Measurements from ENCODE around the gene MIP. TPM values are rescaled to one million over a fixed set of nuclear protein-coding genes. Genes with fewer than 3 reads are reported as not detected.

MIP gene
- total and polyA plus RNA-seq, 2 of the 13 experiments (the other 11 are each of a cell fraction or from before 2014, with no cell fraction given), result not detected

DNA sequence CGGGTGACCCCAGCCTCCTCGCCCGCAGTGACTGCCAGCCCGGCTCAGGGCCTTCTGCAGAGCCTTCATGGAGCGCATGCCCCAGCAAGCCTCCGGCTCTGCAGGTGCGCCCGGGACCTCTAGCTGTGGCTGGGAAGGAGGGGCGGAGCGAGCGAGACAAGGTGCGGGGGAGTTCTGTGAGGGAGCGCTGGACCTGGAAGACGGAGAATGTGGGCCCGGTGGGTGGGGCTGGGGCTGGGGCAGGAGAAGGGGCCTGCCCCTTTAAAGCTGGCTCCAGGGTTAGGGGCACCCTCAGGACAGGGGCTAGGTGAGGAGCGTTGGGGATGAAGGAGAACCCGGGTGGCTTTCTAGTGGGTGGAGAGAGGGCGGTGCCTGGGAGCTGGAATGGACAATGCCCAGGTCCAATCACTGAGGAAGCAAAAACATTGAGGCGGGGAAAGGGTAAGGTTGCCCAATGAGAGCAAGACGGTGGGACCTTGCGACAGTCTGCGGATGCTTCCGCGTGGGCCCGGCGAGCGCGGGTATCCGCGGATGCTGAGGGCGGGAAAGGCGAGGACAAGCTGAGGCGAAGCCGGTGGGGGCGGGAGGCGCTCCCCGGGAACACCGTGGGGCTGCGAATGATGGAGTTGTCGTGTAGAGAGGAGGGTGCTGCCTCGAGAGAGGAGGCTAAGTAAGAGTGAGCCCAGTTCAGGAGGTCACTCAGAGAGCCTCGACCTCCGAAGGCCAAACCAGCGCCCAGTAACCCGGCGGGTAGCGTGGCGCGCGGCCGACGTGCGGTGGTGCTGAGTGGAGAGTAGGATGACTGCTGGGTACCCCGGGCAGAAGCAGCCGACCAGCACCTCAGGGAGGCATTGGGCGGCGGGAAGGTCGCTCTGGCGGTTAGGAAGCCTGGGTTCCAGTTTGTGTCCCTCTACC, 33.8 kb upstream of the MIP start, which contains the start of gene GLS2 (continued):
- no peak for TF ChIP-seq ZNF496 (CRISPR knock-in tag; IDR thresholded peaks at IDR 0.05; ENCODE audit: insufficient replicate concordance)
- TF ChIP-seq ZNF317 (CRISPR knock-in tag; IDR thresholded peaks at IDR 0.05), result no peak
- peak; percentile 44; the same call in 1 of the 2 replicates for TF ChIP-seq ZNF570 (CRISPR knock-in tag; IDR thresholded peaks at IDR 0.05; ENCODE audit: borderline replicate concordance)
- TF ChIP-seq MTA3 (CRISPR knock-in tag; IDR thresholded peaks at IDR 0.05), result no peak
- TF ChIP-seq, protein P1, sequence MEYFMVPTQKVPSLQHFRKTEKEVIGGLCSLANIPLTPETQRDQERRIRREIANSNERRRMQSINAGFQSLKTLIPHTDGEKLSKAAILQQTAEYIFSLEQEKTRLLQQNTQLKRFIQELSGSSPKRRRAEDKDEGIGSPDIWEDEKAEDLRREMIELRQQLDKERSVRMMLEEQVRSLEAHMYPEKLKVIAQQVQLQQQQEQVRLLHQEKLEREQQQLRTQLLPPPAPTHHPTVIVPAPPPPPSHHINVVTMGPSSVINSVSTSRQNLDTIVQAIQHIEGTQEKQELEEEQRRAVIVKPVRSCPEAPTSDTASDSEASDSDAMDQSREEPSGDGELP (IDR thresholded peaks at IDR 0.05; ENCODE audit: borderline replicate concordance, low read depth), result no peak
- TF ChIP-seq SRSF4 (IDR thresholded peaks at IDR 0.05; ENCODE audit: low read depth, low read length, poor library complexity, severe bottlenecking), result no peak
- no peak; the same call in 1 of the 2 replicates for TF ChIP-seq ZNF180 (CRISPR knock-in tag; IDR thresholded peaks at IDR 0.05; ENCODE audit: borderline replicate concordance, low read depth)
- TF ChIP-seq, protein P2, sequence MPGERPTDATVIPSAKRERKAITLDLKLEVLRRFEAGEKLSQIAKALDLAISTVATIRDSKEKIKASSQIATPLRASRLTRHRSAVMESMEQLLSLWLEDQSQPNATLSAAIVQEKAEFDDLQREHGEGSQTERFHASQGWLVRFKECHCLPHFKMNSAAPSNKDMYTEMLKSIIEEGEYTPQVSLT (CRISPR knock-in tag; IDR thresholded peaks at IDR 0.05; ENCODE audit: borderline replicate concordance, low read depth), result 0 out of 2 replicates have a peak, but pooled peaks have one; percentile 83
- peak; percentile 76; the same call in 1 of the 2 replicates for TF ChIP-seq ZNF841 (CRISPR knock-in tag; IDR thresholded peaks at IDR 0.05; ENCODE audit: borderline replicate concordance)
- no peak for TF ChIP-seq TBX3 (IDR thresholded peaks at IDR 0.05; ENCODE audit: borderline replicate concordance)
- no peak for TF ChIP-seq ZNF775 (CRISPR knock-in tag; IDR thresholded peaks at IDR 0.05; ENCODE audit: borderline replicate concordance)
- TF ChIP-seq ZSCAN20 (CRISPR knock-in tag; IDR thresholded peaks at IDR 0.05; ENCODE audit: borderline replicate concordance), result peak; percentile 86; the same call in 1 of the 2 replicates
- peak; percentile 86; the same call in 1 of the 2 replicates for TF ChIP-seq ZNF343 (CRISPR knock-in tag; IDR thresholded peaks at IDR 0.05)
- TF ChIP-seq SMC3 (IDR thresholded peaks at IDR 0.05; ENCODE audit: low read length), result no peak
- peak; percentile 77 for TF ChIP-seq ZNF564 (CRISPR knock-in tag; IDR thresholded peaks at IDR 0.05)
- TF ChIP-seq SOX13 (IDR thresholded peaks at IDR 0.05), result no peak
- 0 out of 4 replicates have a peak, but pooled peaks of 1 of the 2 experiments have one; percentile 28 for TF ChIP-seq SOX13 (CRISPR knock-in tag; conservative IDR thresholded peaks at IDR 0.05 in 1 of 2, IDR thresholded peaks at IDR 0.05 in 1 of 2)
- peak; percentile 94 for TF ChIP-seq TEAD2 (CRISPR knock-in tag; IDR thresholded peaks at IDR 0.05)
- no peak for TF ChIP-seq PLRG1 (conservative IDR thresholded peaks at IDR 0.05)
- no peak for TF ChIP-seq FOXK2 (IDR thresholded peaks at IDR 0.05)
- TF ChIP-seq ZFX (CRISPR knock-in tag; IDR thresholded peaks at IDR 0.05; ENCODE audit: low read depth), result peak; percentile 79
- TF ChIP-seq KMT2B (CRISPR knock-in tag; IDR thresholded peaks at IDR 0.05), result peak; percentile 70; the same call in 1 of the 2 replicates
- no peak for TF ChIP-seq U2AF1 (optimal IDR thresholded peaks at IDR 0.05; ENCODE audit: low read depth, low read length)
- TF ChIP-seq ZNF720 (CRISPR knock-in tag; IDR thresholded peaks at IDR 0.05), result no peak
- TF ChIP-seq ZNF431 (CRISPR knock-in tag; IDR thresholded peaks at IDR 0.05; ENCODE audit: borderline replicate concordance, low read depth), result no peak
- TF ChIP-seq ZNF30 (CRISPR knock-in tag; IDR thresholded peaks at IDR 0.05), result peak; percentile 92; the same call in 1 of the 2 replicates
- TF ChIP-seq, protein P3, sequence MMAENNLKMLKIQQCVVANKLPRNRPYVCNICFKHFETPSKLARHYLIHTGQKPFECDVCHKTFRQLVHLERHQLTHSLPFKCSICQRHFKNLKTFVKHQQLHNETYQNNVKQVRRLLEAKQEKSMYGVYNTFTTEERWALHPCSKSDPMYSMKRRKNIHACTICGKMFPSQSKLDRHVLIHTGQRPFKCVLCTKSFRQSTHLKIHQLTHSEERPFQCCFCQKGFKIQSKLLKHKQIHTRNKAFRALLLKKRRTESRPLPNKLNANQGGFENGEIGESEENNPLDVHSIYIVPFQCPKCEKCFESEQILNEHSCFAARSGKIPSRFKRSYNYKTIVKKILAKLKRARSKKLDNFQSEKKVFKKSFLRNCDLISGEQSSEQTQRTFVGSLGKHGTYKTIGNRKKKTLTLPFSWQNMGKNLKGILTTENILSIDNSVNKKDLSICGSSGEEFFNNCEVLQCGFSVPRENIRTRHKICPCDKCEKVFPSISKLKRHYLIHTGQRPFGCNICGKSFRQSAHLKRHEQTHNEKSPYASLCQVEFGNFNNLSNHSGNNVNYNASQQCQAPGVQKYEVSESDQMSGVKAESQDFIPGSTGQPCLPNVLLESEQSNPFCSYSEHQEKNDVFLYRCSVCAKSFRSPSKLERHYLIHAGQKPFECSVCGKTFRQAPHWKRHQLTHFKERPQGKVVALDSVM (CRISPR knock-in tag; IDR thresholded peaks at IDR 0.05), result peak; percentile 20; the same call in 1 of the 2 replicates
- no peak for TF ChIP-seq MATR3 (CRISPR knock-in tag; IDR thresholded peaks at IDR 0.05)

Measured in HepG2 (cell line).